Measurements from ENCODE around the gene PLRG1.

GRCh38 chr4:154517591-154517990, 32.6 kb downstream of the PLRG1 start:
- TF ChIP-seq, protein P1, sequence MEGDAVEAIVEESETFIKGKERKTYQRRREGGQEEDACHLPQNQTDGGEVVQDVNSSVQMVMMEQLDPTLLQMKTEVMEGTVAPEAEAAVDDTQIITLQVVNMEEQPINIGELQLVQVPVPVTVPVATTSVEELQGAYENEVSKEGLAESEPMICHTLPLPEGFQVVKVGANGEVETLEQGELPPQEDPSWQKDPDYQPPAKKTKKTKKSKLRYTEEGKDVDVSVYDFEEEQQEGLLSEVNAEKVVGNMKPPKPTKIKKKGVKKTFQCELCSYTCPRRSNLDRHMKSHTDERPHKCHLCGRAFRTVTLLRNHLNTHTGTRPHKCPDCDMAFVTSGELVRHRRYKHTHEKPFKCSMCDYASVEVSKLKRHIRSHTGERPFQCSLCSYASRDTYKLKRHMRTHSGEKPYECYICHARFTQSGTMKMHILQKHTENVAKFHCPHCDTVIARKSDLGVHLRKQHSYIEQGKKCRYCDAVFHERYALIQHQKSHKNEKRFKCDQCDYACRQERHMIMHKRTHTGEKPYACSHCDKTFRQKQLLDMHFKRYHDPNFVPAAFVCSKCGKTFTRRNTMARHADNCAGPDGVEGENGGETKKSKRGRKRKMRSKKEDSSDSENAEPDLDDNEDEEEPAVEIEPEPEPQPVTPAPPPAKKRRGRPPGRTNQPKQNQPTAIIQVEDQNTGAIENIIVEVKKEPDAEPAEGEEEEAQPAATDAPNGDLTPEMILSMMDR (IDR thresholded peaks at IDR 0.05; ENCODE audit: low read depth, low read length) = no peak
- TF ChIP-seq POLR2A (IDR thresholded peaks at IDR 0.05; ENCODE audit: extremely low read depth, insufficient read length) = no peak
